ENCODE results near the gene TBL3.

Gene TBL3

DNA sequence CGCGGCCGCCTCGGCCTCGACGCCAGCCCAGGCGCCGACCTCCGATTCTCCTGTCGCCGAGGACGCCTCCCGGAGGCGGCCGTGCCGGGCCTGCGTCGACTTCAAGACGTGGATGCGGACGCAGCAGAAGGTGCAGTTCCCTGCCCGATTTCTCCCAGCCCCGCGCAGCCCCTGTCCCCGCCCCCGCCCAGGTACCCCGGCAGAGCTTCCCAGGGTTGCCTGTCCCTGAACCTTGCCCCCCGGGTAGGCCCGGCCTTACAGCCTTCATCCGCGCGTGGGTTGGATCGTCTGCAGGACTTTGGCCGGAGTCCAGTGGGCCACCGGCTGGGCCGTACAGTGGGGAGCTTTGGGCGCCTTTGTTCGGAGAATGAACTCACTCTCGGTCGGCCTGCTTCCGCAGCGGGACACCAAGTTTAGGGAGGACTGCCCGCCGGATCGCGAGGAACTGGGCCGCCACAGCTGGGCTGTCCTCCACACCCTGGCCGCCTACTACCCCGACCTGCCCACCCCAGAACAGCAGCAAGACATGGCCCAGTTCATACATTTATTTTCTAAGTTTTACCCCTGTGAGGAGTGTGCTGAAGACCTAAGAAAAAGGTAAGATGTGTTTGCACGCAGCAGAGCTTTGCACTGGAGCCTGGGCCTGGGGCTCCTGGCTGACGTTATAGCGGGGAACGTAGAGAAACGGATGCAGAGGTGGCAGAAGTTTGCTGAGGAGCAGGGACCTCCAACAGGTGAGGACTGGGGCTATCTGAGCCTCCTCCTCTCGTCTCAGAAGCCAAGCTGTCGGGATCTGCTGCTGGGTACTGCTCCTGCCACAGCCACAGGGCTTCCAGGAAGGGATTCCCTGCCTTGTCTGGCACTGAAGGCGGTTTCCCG, 12.7 kb downstream of the TBL3 start:
- DNase-seq, result no peak

DNA sequence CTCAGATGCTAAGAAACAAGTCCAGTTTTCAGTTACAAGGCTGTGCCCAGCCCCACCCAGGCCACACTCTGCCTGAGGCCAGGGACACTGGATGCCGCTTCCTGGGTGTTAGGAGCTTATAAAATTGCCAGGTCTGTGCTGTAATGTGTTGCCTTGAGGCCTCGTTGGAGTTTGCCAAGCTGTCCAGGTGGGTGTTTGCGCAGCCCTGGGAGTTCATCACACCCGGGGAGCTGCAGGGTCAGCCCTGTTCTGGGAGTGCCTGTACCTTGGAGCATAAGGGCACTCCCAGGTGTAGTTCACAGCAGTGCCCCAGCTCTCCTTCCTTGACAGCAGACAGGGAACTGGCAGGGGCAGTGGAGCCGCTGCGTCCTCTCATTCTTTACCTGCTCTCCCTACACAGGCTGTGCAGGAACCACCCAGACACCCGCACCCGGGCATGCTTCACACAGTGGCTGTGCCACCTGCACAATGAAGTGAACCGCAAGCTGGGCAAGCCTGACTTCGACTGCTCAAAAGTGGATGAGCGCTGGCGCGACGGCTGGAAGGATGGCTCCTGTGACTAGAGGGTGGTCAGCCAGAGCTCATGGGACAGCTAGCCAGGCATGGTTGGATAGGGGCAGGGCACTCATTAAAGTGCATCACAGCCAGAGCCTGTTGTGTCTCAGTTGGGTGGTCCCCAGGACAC, 13.8 kb downstream of the TBL3 start:
- no peak for DNase-seq

DNA sequence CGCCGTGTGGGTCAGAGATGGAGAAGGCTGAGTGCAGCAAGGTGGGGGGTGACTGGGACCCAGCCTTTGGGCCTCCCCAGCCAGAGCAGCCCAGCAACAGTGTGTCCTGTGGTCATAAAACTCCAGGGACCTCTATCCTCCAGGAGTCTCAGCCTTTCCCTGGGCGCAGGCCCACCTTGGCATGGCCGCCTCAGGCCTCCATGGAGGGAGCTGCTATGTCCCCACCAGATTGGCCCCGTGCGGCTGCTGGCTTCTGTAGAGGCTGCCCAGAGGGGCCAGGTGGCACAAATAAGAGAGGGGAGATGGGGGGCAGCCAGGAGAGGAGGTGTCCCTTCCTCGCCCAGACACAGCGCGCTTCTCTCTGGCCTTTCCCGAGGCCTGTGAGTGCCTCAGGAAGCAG, 15.3 kb downstream of the TBL3 start:
- DNase-seq, result no peak

DNA sequence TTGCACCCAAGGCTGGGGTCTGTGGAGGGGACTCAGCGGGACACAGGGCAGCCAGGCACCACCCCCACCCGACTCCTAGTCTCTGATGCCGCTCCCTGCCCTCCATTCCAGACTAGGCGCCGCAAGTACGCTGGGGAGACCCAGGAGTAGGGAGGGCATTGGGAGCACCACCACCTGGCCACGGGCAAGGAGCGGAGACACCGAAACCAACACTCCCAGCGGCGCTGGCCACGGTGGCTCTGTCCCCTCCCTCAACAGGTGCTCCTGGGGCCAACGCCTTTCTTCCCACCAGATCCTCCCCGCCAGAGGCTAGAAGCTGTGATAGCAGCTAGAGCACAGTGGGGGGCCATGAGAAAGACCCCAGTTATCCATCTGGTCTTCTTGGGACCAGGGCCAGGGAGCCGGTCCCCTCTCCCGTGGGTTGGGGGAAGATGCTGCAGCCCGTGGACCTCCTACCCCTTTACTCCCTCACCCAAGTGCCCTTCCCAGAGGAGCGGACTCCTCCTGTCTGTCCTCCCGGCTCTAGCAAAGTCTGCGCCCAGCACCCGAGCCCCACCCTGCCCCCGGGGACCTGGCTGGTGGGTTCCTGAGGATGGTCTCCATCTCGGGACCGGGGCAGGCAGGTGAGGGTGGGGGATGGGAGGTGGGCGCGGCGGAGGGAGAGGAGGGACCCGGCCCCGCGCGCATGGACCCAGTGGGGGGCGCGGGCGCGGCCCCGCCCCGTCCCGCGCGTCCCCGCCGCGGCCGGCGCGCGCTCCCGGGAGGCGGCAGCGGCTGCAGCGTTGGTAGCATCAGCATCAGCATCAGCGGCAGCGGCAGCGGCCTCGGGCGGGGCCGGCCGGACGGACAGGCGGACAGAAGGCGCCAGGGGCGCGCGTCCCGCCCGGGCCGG, 17.6 kb downstream of the TBL3 start, which contains the start of gene SYNGR3:
SYNGR3 (plus strand) TSS at position 762 of the 892 bp plus-strand sequence. CDS start 133 bp downstream, outside the sequence.
- no peak for DNase-seq

DNA sequence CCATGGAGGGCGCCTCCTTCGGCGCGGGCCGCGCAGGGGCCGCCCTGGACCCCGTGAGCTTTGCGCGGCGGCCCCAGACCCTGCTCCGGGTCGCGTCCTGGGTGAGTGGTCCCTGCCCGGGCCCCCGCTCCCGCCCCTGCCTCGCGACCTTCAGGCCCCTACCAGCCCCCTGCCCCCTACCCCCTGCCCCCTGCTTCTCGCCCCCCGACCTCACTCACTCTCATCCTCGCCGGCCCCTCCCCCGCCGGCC, 18.2 kb downstream of the TBL3 start:
- DNase-seq, result no peak

DNA sequence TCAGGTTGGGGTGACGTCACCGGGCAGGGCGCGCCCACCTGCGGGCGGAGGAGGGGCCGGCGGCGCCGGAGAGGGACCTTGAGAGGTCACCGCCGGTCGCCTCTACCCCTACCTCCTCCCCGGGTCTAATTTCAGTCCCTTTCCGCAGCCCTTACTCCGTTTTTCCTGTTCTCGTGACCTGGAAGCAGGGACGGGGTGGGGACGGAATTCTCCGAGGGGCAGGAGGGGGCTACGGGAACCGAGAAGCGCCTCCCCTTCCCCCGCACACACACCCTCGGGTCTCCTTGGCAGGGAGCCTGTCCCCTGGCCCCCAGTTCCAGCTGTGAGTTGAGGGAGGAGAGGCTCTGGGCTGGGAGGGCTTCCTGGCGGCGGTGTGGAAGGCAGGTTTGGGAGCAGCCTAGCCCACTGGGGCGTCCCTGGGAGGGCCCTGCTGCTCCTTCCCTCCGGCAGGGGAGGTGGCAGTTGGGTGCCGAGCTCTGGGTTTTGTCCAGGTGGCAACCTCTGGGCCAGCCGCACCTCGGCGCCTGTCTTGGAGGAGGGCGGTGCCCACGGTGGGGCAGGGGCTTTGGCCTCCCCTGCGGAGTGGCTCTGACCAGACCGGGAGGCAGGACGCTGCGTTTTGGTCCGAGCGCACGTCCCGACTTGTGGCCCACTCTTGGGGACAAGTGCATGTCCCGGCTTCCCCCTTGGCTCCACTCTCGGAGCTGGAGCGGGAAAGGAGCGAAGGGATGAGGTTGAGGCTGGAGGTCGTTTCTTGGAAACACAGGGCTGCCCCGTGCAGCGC, 18.7 kb downstream of the TBL3 start:
- no peak for DNase-seq

DNA sequence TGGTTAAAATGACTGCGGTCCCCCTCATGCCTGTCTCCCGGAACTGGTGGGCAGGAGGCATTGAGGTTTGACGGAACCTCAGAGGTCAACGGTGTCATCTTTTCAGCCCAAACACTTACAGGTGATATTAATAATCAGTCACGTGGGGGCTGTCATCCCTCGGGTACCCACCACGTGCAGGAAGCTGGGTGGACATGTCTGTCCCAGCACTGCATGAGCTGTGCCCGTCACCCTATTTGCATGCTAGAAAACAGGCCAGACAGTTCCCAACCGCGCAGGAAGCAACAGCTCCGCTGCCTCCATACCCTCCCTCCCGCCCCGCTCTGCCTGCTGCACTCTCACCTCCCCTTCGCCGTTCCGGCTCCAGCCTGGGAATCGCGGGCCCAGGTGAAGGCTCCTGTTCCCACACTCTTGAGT, 19.3 kb downstream of the TBL3 start:
- DNase-seq, result no peak

DNA sequence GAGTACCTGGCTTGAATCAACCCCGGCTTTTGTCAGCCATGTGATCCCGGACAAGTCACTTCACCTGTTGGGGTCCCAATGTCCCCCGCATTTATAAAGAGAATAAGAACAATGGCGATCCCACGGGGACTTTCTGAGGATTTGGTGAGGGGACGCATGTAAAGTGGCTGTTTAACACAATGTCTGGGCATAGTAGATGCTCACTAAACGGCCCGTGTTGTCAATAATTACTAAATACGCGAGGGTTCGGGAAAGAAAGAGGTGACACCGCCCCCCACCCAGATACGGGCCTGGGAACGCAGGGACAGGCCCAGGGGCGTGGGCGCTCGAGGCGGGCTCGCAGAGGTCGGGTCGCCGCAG, 19.7 kb downstream of the TBL3 start:
- no peak for DNase-seq

DNA sequence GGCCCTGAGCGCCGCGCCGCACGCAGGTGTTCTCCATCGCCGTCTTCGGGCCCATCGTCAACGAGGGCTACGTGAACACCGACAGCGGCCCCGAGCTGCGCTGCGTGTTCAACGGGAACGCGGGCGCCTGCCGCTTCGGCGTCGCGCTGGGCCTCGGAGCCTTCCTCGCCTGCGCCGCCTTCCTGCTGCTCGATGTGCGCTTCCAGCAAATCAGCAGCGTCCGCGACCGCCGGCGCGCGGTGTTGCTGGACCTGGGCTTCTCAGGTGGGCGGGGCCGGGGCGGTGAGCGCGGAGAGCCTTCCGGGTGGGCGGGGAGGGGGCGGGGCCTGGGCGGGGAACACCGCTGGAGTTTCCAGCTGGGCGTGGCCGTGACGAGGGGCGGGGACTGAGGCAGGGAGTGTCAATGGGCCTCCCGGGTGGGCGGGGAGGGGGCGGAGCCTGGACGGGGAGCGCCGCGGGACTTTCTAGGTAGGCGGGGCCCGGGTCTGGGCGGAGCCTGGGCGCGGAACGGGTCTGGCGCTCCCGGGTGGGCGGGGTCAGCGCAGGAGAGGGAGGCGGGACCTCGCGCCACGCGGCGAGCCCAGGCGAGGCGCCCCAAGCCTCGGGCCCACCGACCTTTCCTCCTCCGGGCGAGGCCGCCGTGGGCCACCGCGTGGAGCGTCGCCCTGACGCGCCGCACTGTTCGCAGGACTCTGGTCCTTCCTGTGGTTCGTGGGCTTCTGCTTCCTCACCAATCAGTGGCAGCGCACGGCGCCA, 20.3 kb downstream of the TBL3 start:
- peak; percentile 88 for DNase-seq

DNA sequence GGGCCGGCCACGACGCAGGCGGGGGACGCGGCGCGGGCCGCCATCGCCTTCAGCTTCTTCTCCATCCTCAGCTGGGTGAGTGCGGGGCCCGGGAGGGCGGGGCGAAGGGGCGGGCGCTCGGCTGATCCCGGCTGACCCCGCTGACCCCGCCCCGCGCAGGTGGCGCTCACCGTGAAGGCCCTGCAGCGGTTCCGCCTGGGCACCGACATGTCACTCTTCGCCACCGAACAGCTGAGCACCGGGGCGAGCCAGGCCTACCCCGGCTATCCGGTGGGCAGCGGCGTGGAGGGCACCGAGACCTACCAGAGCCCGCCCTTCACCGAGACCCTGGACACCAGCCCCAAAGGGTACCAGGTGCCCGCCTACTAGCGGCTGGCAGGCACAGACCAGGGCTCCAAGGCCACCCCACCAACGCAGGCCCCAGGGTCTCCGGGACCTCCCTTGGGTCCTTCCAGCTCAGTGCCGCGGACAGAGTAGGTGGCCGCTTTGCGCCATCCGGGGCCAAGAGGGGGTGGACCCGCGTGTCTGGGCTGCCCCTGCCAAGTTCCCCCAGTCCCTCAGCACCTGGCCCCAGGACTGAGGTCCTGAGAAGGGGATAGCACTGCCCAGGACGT, 21.0 kb downstream of the TBL3 start:
- no peak for DNase-seq

DNA sequence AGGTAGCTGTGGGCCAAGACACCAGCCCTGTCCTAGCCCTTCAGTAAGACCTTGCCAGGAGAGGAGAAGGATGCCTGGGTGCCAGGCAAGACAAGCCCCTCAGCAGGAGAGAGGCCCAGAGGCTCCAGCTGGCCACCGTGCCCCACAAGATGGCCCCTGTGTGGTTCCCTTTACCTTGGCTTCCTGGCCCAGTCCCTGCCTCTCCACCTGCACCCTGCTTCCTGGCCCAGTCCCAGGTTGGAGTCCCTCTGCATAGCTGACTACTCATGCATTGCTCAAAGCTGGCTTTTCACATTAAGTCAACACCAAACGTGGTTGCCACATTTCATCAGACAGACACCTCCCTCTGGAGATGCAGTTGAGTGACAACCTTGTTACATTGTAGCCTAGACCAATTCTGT, 21.9 kb downstream of the TBL3 start:
- DNase-seq, result no peak

DNA sequence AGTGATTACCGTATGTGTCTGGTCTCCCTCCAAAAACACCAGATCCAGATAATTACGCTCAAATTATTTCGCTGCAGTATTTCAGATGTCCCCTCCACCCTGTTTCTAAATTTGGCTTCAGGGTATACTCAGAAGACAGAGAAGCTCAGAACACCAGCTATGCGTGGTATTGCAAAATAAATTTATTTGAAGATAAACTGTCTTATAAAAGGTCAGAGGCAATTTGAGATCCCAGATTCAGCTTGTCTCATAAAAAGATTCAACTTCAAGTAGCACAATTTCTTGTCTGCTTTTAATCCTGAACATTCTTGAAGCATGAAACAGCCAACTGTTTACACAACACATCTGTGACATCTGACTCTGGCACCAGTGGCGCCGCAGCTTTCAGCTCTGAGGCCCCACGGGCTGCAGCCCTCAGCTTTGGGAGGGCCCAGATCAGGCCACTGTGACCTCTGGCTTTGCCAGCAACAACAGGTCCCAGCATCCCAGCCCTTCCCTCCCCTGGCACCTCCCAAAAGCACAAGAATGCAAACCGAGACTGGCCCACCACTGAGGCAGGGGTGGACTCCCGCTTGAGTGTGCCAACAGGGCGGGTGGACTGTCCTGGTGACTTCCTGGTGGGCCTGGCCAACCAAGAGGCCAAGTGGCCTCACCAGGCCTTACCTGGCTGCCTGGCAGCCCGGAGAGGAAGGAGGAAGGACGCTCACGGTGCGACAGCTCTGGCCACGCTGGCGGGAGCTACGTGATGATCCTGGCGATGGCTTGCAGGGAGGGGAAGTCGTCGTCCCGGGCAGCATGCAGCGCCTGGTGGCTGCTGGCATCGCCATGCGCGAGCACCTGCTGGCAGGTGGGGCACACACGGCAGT, 25.9 kb downstream of the TBL3 start:
- DNase-seq, result no peak

DNA sequence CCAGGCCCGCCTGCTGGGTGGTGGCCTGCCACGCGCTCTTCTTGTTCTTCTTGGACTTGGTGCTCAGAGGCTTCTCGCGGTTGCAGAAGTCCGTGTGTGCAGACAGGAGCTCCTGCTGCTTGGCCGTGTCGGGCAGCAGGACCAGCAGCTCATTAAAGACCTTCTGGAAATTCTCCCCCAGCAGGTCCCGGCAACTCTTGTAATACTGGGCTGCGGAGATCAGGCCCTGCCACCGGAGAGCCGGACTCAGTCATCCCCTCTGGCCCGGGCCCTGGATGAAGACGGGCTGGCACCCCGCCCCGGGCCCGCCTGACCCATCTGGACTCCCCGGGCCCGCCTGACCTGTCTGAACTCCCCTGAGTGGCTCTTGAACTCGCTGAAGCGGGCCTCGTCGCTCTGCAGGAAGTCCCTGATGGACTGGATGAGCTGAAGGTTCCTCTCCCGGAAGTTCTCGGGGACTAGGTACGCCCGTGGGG, 26.5 kb downstream of the TBL3 start:
- DNase-seq, result no peak

DNA sequence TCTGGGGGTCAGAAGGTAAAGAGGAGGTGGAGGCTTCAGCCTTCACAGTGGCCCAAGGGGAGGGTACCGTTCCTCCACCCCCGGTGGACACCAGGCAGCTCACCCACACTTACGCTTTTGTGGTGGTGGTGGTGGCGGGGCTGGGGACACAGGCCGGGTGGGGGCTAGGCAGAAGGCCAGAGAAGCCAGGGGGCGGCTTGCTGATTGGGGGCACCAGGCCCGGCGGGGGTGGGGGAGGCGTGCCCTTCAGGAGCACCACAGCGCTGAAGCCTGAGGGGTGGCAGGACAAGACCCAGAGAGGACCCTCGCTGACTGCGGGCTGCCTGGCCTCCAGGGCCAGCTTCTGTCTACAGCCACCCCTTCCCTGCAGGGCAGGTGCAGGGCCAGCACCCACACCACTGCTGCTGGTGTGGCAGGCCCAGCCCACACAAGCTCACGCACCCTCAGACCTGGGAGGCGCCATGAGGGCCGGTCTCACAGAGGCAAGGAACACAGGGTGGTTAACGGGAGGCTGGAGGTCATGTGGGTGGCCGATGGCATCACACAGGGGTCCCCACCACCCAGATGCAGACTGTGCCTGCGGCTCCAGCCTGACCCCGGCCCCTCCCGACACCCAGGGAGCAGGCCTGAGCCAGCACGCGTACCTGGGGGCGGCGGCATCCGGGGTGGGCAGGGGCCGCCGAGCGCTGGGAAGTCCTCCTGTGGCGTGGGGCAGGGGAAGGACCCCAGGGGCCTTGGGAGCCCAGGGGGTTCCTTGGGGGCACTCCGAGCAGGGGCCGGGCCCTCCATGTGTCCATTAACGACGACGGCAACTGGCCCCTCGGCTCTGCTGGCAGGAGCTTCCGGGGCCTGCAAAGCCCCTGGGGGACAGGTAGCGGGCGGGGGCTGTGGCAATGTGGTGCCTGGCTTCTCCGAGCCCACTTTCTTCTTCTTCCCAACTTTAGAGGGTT, 27.3 kb downstream of the TBL3 start:
- no peak for DNase-seq

DNA sequence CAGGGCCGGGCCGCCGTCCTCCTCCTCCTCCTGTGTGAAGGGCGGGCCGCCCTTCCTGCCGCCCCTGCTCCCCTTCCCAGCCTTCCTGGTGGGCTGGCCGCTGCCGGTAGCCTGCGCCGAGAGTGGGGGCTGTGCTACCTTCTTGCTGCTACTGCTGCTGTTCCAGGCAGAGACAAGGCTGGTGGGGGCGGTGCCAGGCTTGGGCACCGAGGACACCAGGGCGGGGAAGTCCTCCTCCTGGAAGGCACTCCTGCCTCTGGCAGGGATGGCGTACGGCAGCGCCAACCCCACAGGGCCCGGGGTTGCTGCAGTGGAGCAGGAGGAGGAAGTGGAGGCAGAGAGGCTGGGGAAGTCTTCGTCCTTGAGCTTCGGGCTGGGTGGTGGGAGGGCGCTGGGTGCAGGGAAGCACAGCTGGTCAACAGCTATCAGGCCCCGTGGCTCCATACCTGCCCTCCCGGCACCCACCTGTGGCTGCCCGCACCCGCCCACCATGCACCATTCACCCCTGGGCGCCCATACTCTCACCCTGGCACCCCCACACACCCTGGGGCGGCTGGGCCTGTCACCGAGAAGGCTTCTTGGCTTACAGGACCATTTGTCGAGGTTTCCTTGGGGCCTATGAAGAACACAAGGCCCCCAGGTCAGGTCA, 28.1 kb downstream of the TBL3 start:
- no peak for DNase-seq

DNA sequence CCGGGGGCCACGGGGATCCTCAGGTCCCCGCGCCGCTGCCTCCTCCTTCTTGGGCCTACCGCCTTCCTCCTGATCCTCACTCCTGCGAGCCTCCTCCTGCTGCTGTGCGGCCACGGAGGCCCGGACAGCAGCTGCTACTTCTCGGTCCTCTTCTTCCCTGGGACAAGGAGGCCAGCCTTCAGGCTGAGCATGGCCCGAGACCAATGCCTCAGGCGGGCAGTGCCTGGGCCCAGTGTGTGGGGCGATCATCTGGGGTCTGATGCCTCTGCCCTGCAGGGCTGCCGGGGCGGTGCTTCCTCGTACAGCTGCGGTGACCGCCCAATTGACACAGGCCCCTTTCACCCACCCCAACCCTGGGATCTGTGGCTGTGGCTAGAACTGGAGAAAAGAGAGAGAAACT, 29.2 kb downstream of the TBL3 start:
- DNase-seq, result no peak

DNA sequence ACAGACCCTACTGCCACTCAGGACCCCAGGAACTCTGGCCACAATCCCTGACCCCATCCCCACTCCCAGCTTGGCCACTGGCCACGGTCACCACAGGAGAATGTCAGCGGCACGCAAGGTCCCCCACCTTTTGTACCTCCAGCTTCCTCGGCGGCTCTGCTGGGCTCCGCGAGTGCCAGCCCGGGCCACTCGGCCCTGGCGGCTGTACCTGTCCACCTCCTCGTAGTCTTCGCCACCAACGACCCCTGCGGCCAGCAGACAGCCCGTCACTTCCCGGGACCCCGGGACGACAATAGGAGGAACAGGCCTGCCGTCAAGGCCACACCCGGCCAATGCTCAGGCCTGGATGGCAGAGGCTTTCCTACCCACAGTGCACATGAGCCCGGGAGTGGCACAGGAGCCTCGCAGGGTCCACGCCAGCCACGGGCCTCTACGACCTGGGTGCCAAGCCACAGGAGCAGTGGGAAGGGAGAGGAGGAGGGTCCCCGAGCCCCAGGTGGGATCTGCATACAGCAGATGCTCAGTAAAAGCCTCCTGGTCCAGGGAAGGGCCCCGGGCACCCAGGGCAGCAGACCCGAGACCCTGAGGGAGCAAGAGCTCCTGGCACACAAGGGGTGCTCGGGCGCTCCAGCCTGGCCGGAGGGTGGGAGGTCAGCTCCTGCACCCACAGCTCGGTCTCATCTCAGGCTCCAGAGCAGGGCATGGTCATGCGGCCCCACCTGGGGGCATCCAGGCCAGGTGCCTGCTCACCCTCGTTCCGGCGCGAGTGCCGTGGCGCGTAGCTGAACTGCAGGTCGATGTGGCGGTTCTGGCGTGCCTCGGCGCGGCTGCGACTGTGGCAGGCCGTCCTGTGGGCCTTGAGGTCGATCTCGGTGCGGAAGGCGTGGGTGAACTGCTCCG, 29.9 kb downstream of the TBL3 start:
- no peak for DNase-seq
